MM.1S (cell line): ENCODE results near the gene HJURP.

Experiments
- DNase-seq: peaks from one replicate; pipeline ENCODE4 v3.0.0-alpha.2; 2015
- H2AFZ ChIP-seq: fragments of 300-600 bp; sonication (generic); 2 replicates; pipeline ENCODE4 v1.6.0; 2016; ENCODE audit warnings: antibody characterized with exemption, low read length
- H3F3A ChIP-seq: fragments of 300-600 bp; sonication (generic); 2 replicates; pipeline ENCODE4 v1.6.1; 2016; ENCODE audit warnings: mild to moderate bottlenecking, antibody characterized with exemption, low read length, moderate library complexity, mixed read lengths; ENCODE audit not compliant: insufficient read depth
- H3K27ac ChIP-seq: fragments of 300-600 bp; sonication (generic); 2 replicates; pipeline ENCODE4 v1.5.1; 2016; ENCODE audit warnings: mild to moderate bottlenecking, low read length
- H3K27me3 ChIP-seq: fragments of 300-600 bp; sonication (generic); replicated peaks from 2 replicates; pipeline ENCODE4 v1.6.0; 2016; ENCODE audit warnings: low read length; ENCODE audit not compliant: insufficient read depth
- H3K36me3 ChIP-seq: fragments of 300-600 bp; sonication (generic); replicated peaks from 2 replicates; pipeline ENCODE4 v1.6.1; 2016; ENCODE audit warnings: mild to moderate bottlenecking, low read length, mixed read lengths; ENCODE audit not compliant: insufficient read depth
- H3K4me1 ChIP-seq: fragments of 300-600 bp; sonication (generic); 2 replicates; pipeline ENCODE4 v1.6.1; 2016; ENCODE audit warnings: low read length, mixed read lengths
- H3K4me2 ChIP-seq: fragments of 300-600 bp; sonication (generic); 2 replicates; pipeline ENCODE4 v1.6.0; 2016; ENCODE audit warnings: low read depth, low read length
- H3K4me3 ChIP-seq: fragments of 300-600 bp; sonication (generic); 2 replicates; pipeline ENCODE4 v1.5.1; 2016; ENCODE audit warnings: low read length, mixed read lengths
- H3K79me2 ChIP-seq: fragments of 300-600 bp; sonication (generic); 2 replicates; pipeline ENCODE4 v1.6.1; 2016; ENCODE audit warnings: mixed run types, low read length, mixed read lengths
- H3K9ac ChIP-seq: fragments of 300-600 bp; sonication (generic); 2 replicates; pipeline ENCODE4 v1.6.1; 2016; ENCODE audit warnings: low read length, mixed read lengths
- H3K9me2 ChIP-seq: fragments of 300-600 bp; sonication (generic); replicated peaks from 2 replicates; pipeline ENCODE4 v1.6.1; 2016; ENCODE audit warnings: mild to moderate bottlenecking, low read length, mixed read lengths; ENCODE audit not compliant: insufficient read depth
- H3K9me3 ChIP-seq: fragments of 300-600 bp; sonication (generic); replicated peaks from 2 replicates; pipeline ENCODE4 v1.6.1; 2016; ENCODE audit warnings: mild to moderate bottlenecking, low read length, mixed read lengths; ENCODE audit not compliant: insufficient read depth
- H4K20me1 ChIP-seq: fragments of 300-600 bp; sonication (generic); 2 replicates; pipeline ENCODE4 v1.6.1; 2016; ENCODE audit warnings: mild to moderate bottlenecking, low read length, moderate library complexity, mixed read lengths; ENCODE audit not compliant: insufficient read depth
- CTCF ChIP-seq: fragments of 300-600 bp; sonication (generic); IDR thresholded peaks from 2 replicates; pipeline ENCODE4 v1.5.1; 2016; ENCODE audit warnings: antibody characterized with exemption, low read length, mixed read lengths
- EZH2 ChIP-seq: fragments of 300-600 bp; sonication (generic); optimal IDR thresholded peaks from 2 replicates; pipeline ENCODE3; 2017; ENCODE audit warnings: low read depth, mild to moderate bottlenecking, antibody characterized with exemption, low read length, mixed read lengths
- EZH2phosphoT487 ChIP-seq: fragments of 300-600 bp; sonication (generic); IDR thresholded peaks from 2 replicates; pipeline ENCODE4 v1.6.1; 2018; ENCODE audit warnings: antibody characterized with exemption, low read length

HJURP gene

GRCh38 chr2:233821709-233822100 is 32.6 kb downstream of the HJURP start:
- H4K20me1 ChIP-seq, result no peaks in the 10 kb centered on the region
- H3K79me2 ChIP-seq, result no peaks in the 10 kb centered on the region
- H3K36me3 ChIP-seq, result no peaks in the 10 kb centered on the region
- DNase-seq, result no peak
- no peak overlapping the region for H3K4me2 ChIP-seq
- H3K9me3 ChIP-seq, result no peaks in the 10 kb centered on the region
- no peaks in the 10 kb centered on the region for H3K27me3 ChIP-seq
- TF ChIP-seq CTCF (no peak), EZH2phosphoT487 (no peak), EZH2 (no peak)
- no peak overlapping the region for H2AFZ ChIP-seq
- no peak overlapping the region for H3K4me3 ChIP-seq
- no peaks in the 10 kb centered on the region for H3K4me1 ChIP-seq
- no peaks in the 10 kb centered on the region for H3K9me2 ChIP-seq
- H3K27ac ChIP-seq, result no peak overlapping the region
- no peak overlapping the region for H3K9ac ChIP-seq
- no peaks in the 10 kb centered on the region for H3F3A ChIP-seq

- Histone ChIP-seq H3F3A (no peaks in the 10 kb centered on the region), H3K27ac (no peak overlapping the region), H3K4me3 (no peak overlapping the region), H2AFZ (no peak overlapping the region), H3K4me2 (no peak overlapping the region), H3K9me3 (no peaks in the 10 kb centered on the region), H4K20me1 (no peaks in the 10 kb centered on the region), H3K27me3 (no peaks in the 10 kb centered on the region), H3K36me3 (no peaks in the 10 kb centered on the region), H3K9ac (no peak overlapping the region), H3K9me2 (no peaks in the 10 kb centered on the region), H3K4me1 (no peaks in the 10 kb centered on the region), H3K79me2 (no peaks in the 10 kb centered on the region)
- TF ChIP-seq EZH2, result no peak
- no peak for TF ChIP-seq CTCF
- no peak for TF ChIP-seq EZH2phosphoT487
- DNase-seq, result no peak
Observed at GRCh38 chr2:233821196-233821595, 33.1 kb downstream of the HJURP start.

GRCh38 chr2:233820774-233821105 is 33.6 kb downstream of the HJURP start:
- no peaks in the 10 kb centered on the region for H3F3A ChIP-seq
- no peaks in the 10 kb centered on the region for H3K79me2 ChIP-seq
- H3K36me3 ChIP-seq, result no peaks in the 10 kb centered on the region
- no peaks in the 10 kb centered on the region for H3K4me1 ChIP-seq
- no peak for TF ChIP-seq EZH2
- H3K4me2 ChIP-seq, result no peak overlapping the region
- H3K27ac ChIP-seq, result no peak overlapping the region
- no peak for DNase-seq
- no peak overlapping the region for H3K9ac ChIP-seq
- no peak overlapping the region for H3K4me3 ChIP-seq
- H3K27me3 ChIP-seq, result no peaks in the 10 kb centered on the region
- H4K20me1 ChIP-seq, result no peaks in the 10 kb centered on the region
- no peaks in the 10 kb centered on the region for H3K9me3 ChIP-seq
- H3K9me2 ChIP-seq, result no peaks in the 10 kb centered on the region
- H2AFZ ChIP-seq, result no peak overlapping the region

- Histone ChIP-seq H3K4me3 (no peak overlapping the region), H3K79me2 (no peaks in the 10 kb centered on the region), H3K27ac (no peak overlapping the region), H3K36me3 (no peaks in the 10 kb centered on the region), H3K4me1 (no peaks in the 10 kb centered on the region), H3K9me3 (no peaks in the 10 kb centered on the region), H3K27me3 (no peaks in the 10 kb centered on the region), H3K4me2 (no peak overlapping the region), H2AFZ (no peak overlapping the region), H3K9me2 (no peaks in the 10 kb centered on the region), H3F3A (no peaks in the 10 kb centered on the region), H3K9ac (no peak overlapping the region), H4K20me1 (no peaks in the 10 kb centered on the region)
- TF ChIP-seq EZH2 (no peak), EZH2phosphoT487 (no peak), CTCF (no peak)
- DNase-seq, result no peak
Observed at GRCh38 chr2:233819884-233820773, 34.2 kb downstream of the HJURP start.
